ENCODE results near the gene TOMM40. TPM values are rescaled to one million over a fixed set of nuclear protein-coding genes. Genes with fewer than 3 reads are reported as not detected.

Gene TOMM40
- total RNA-seq (36.7 TPM), polyA plus RNA-seq (25.6 TPM)
- long read RNA-seq, donor 1, partial matches to known transcripts: 0 of 3 reads
- long read RNA-seq, donor 1, other reads (novel, unspliced or antisense): 0 of 3 reads
- long read RNA-seq, donor 2, transcript TOMM40-202 (10 exons, 1,709 nt): major isoform, 27 of 46 reads
- long read RNA-seq, donor 2, transcript TOMM40-201 (10 exons, 1,707 nt): minor isoform, 9 of 46 reads
- long read RNA-seq, donor 2, transcript TOMM40-203 (9 exons, 1,725 nt): minor isoform, 9 of 46 reads
- long read RNA-seq, donor 2, partial matches to known transcripts: 0 of 46 reads
- long read RNA-seq, donor 2, other reads (novel, unspliced or antisense): 0 of 46 reads
- long read RNA-seq, donor 3, transcript TOMM40-202 (10 exons, 1,709 nt): major isoform, 17 of 45 reads
- long read RNA-seq, donor 3, transcript TOMM40-203 (9 exons, 1,725 nt): minor isoform, 6 of 45 reads
- long read RNA-seq, donor 3, transcript TOMM40-201 (10 exons, 1,707 nt): minor isoform, 10 of 45 reads
- long read RNA-seq, donor 3, partial matches to known transcripts: 9 of 45 reads
- long read RNA-seq, donor 3, other reads (novel, unspliced or antisense): 0 of 45 reads
- long read RNA-seq, donor 4, partial matches to known transcripts: 0 of 9 reads
- long read RNA-seq, donor 4, other reads (novel, unspliced or antisense): 0 of 9 reads
- long read RNA-seq, donor 5, transcript TOMM40-202 (10 exons, 1,709 nt): major isoform, 23 of 33 reads
- long read RNA-seq, donor 5, transcript TOMM40-203 (9 exons, 1,725 nt): minor isoform, 6 of 33 reads
- long read RNA-seq, donor 5, partial matches to known transcripts: 0 of 33 reads
- long read RNA-seq, donor 5, other reads (novel, unspliced or antisense): 0 of 33 reads
- long read RNA-seq, donor 6, transcript TOMM40-202 (10 exons, 1,709 nt): major isoform, 18 of 33 reads
- long read RNA-seq, donor 6, transcript TOMM40-201 (10 exons, 1,707 nt): minor isoform, 6 of 33 reads
- long read RNA-seq, donor 6, transcript TOMM40-203 (9 exons, 1,725 nt): minor isoform, 7 of 33 reads
- long read RNA-seq, donor 6, partial matches to known transcripts: 0 of 33 reads
- long read RNA-seq, donor 6, other reads (novel, unspliced or antisense): 0 of 33 reads
- long read RNA-seq, donor 7, transcript TOMM40-202 (10 exons, 1,709 nt): major isoform, 11 of 22 reads
- long read RNA-seq, donor 7, partial matches to known transcripts: 5 of 22 reads
- long read RNA-seq, donor 7, other reads (novel, unspliced or antisense): 0 of 22 reads
- long read RNA-seq, donor 8, partial matches to known transcripts: 0 of 8 reads
- long read RNA-seq, donor 8, other reads (novel, unspliced or antisense): 0 of 8 reads
- long read RNA-seq, donor 9, transcript TOMM40-202 (10 exons, 1,709 nt): major isoform, 9 of 24 reads
- long read RNA-seq, donor 9, partial matches to known transcripts: 6 of 24 reads
- long read RNA-seq, donor 9, other reads (novel, unspliced or antisense): 0 of 24 reads
- long read RNA-seq, donor 10, transcript TOMM40-202 (10 exons, 1,709 nt): major isoform, 8 of 27 reads
- long read RNA-seq, donor 10, partial matches to known transcripts: 12 of 27 reads
- long read RNA-seq, donor 10, other reads (novel, unspliced or antisense): 0 of 27 reads

DNA sequence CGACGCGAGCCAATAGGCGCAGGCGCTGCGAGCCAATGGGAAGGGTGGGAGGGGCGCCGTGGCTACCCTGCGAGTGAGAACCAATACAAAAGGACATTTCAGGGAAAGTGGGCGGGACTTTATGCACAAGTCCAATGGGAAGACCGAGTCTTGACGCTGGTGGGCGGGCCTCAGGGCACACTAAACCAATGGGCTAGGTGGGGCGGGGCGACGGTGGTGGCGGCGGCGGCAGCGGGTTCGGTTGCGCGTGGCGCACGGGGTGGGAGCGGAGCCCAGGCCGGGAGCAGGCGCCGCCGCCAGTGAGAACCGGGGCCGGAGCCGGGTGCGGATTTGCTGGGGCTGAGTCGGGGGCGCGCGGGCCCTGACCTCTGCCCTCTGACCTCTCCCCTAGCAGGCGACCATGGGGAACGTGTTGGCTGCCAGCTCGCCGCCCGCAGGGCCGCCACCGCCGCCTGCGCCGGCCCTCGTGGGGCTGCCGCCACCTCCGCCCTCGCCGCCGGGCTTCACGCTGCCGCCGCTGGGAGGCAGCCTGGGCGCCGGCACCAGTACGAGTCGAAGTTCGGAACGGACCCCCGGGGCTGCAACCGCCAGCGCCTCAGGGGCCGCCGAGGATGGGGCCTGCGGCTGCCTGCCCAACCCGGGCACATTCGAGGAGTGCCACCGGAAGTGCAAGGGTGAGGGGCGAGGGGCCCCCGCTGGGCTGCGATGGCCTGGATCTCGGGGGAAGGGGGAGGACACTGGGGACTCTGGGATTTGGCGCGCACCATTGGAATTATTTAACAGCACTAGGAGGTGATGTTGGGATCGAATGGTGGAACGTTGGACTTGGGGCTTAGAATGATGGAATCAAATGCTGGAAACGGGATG lies at the start of gene TOMM40:
Gene TOMM40, plus strand, starts transcription at position 239 of the 867 bp plus-strand sequence. Its CDS starts 162 bp downstream, at position 401.
- H3K27ac ChIP-seq (ENCODE audit: low read depth in 1 of 2, low read length in 1 of 2): peak within 1 kb of the TSS; percentile 93 to 98
- under 1% methylated on average over 81 of the region's 81 CpGs for WGBS
- H3K27me3 ChIP-seq (ENCODE audit: control insufficient read depth in 2 of 2, insufficient read depth in 1 of 2, low read length in 1 of 2): no peaks in the 10 kb centered on the region
- DNase-seq (ENCODE audit: low read depth in 6 of 9, low spot score in 9 of 9): peak in 1 of 9 donors; percentile 25
- H3K4me1 ChIP-seq (ENCODE audit: control insufficient read depth in 2 of 2, insufficient read depth in 2 of 2, low read length in 2 of 2): peaks cover 13 to 16% of the 10 kb centered on the region in 2 donors
- H3K4me3 ChIP-seq (ENCODE audit: low read length in 2 of 2): peak within 1 kb of the TSS; percentile 53 to 67
- no peaks in the 10 kb centered on the region for H3K9me3 ChIP-seq (ENCODE audit: control insufficient read depth in 2 of 2, insufficient read depth in 1 of 2, low read length in 1 of 2)
- peaks cover 24 to 32% of the 10 kb centered on the region in 2 donors for H3K36me3 ChIP-seq (ENCODE audit: control insufficient read depth in 2 of 2, insufficient read depth in 2 of 2, low read length in 1 of 2)

DNA sequence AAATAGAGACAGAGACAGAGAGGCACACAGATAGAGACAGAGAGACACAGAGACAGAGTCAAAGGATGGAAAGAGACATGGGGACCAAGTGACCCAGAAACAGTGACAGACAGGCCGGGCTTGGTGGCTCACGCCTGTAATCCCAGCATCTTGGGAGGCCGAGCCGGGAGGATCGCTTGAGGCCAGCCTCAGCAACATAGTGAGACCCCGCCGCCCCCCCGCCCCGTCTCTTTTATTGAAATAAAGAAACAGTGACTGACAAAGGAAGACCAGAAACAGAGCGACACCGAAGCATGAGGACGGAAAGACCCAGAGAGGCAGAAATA lies 45.8 kb upstream of the TOMM40 start:
- Histone ChIP-seq H3K27ac (ENCODE audit: low read depth in 1 of 2, low read length in 1 of 2) (no peak overlapping the region), H3K4me3 (ENCODE audit: low read length in 2 of 2) (peak overlapping the region in 1 of 2 donors; percentile 37), H3K4me1 (ENCODE audit: control insufficient read depth in 2 of 2, insufficient read depth in 2 of 2, low read length in 2 of 2) (peaks cover 12 to 42% of the 10 kb centered on the region in 2 donors), H3K27me3 (ENCODE audit: control insufficient read depth in 2 of 2, insufficient read depth in 1 of 2, low read length in 1 of 2) (peaks cover 24 to 57% of the 10 kb centered on the region in 2 donors), H3K36me3 (ENCODE audit: control insufficient read depth in 2 of 2, insufficient read depth in 2 of 2, low read length in 1 of 2) (no peaks in the 10 kb centered on the region), H3K9me3 (ENCODE audit: control insufficient read depth in 2 of 2, insufficient read depth in 1 of 2, low read length in 1 of 2) (peaks cover 0 to 10% of the 10 kb centered on the region in 2 donors)
- WGBS: 9% methylated on average over 12 of the region's 12 CpGs
- DNase-seq (ENCODE audit: low read depth in 6 of 9, low spot score in 9 of 9): no peak

DNA sequence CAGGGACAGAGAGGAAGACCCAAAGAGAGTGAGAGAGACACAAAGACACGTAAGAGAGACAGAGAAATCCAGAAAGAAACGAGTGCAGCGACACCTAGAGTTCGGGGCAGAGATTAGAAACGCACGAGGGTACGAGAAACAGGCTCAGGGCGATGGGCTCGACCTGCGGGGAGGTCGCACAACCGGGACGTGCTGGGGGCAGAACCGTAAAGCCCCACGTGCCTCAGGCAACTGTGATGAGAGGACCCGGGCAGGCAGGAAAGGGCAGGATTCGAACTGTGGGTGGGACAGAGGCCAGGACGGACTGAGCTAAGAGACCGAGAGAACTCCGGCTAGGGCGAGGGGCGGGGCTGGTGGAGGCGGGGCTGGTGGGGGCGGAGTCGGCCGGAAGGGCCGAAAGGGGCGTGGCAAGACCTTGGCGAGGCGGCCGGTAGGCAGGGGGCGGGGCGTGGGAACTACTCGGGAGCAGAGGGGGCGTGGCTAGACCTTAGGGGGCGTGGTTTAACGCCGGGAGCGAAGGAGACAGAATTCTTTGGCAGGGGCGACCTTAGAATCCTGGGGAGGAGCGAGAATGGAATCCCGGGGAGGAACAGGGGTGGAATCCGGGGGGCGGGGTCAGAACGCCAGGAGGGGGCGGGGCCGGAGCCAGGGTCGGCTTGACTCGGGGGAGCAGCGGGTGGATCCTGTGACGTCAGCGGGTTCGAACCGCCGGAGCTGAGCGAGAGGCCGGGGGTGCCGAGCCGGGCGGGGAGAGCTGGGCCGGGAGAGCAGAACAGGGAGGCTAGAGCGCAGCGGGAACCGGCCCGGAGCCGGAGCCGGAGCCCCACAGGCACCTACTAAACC lies 45.2 kb upstream of the TOMM40 start, which contains the start of gene NECTIN2:
Gene NECTIN2, plus strand, starts transcription at position 686 of the 843 bp plus-strand sequence. CDS start 229 bp downstream, outside the sequence.
- WGBS: 1% methylated on average over 67 of the region's 67 CpGs
- peaks cover 12 to 42% of the 10 kb centered on the region in 2 donors for H3K4me1 ChIP-seq (ENCODE audit: control insufficient read depth in 2 of 2, insufficient read depth in 2 of 2, low read length in 2 of 2)
- peaks cover 24 to 58% of the 10 kb centered on the region in 2 donors for H3K27me3 ChIP-seq (ENCODE audit: control insufficient read depth in 2 of 2, insufficient read depth in 1 of 2, low read length in 1 of 2)
- peak within 1 kb of the TSS; percentile 37 to 43 for H3K4me3 ChIP-seq (ENCODE audit: low read length in 2 of 2)
- no peaks in the 10 kb centered on the region for H3K36me3 ChIP-seq (ENCODE audit: control insufficient read depth in 2 of 2, insufficient read depth in 2 of 2, low read length in 1 of 2)
- peak; percentile 52 to 86 (median 61) for DNase-seq (ENCODE audit: low read depth in 6 of 9, low spot score in 9 of 9)
- H3K27ac ChIP-seq (ENCODE audit: low read depth in 1 of 2, low read length in 1 of 2): peak within 1 kb of the TSS; percentile 66 to 75
- H3K9me3 ChIP-seq (ENCODE audit: control insufficient read depth in 2 of 2, insufficient read depth in 1 of 2, low read length in 1 of 2): peaks cover 0 to 10% of the 10 kb centered on the region in 2 donors

DNA sequence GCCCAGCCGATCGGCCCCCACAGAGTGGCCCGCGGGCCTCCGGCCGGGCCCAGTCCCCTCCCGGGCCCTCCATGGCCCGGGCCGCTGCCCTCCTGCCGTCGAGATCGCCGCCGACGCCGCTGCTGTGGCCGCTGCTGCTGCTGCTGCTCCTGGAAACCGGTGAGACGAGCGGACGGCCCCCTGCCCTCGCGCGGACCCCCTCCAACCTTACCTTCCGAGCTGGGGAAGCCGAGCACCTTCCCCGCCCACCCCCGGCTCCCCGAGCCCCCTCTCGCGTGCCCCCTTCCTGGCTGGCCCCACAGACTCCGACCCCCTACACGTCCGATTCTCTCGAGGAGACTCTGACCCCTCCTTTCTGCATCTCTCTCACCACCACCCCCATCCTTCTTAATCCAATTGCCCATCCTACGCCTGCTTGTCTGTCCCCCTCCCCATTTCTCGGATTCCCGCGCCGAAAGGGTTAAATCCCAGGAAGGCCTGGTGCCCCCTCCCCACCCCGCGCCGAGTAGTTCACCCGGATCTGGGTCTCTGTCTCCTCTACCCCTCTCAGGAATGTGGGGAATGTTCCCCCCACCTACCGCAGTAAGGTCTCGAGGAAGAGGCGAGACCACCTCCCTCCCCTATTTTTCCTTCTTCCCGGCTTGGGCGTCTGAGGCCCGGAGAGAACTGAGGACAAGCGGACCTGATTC lies 44.5 kb upstream of the TOMM40 start:
- Histone ChIP-seq H3K36me3 (ENCODE audit: control insufficient read depth in 2 of 2, insufficient read depth in 2 of 2, low read length in 1 of 2) (no peaks in the 10 kb centered on the region), H3K4me3 (ENCODE audit: low read length in 2 of 2) (peak overlapping the region; percentile 37 to 43), H3K27me3 (ENCODE audit: control insufficient read depth in 2 of 2, insufficient read depth in 1 of 2, low read length in 1 of 2) (peaks cover 24 to 58% of the 10 kb centered on the region in 2 donors), H3K4me1 (ENCODE audit: control insufficient read depth in 2 of 2, insufficient read depth in 2 of 2, low read length in 2 of 2) (peaks cover 12 to 46% of the 10 kb centered on the region in 2 donors), H3K9me3 (ENCODE audit: control insufficient read depth in 2 of 2, insufficient read depth in 1 of 2, low read length in 1 of 2) (peaks cover 0 to 10% of the 10 kb centered on the region in 2 donors), H3K27ac (ENCODE audit: low read depth in 1 of 2, low read length in 1 of 2) (peak overlapping the region; percentile 46 to 75)
- no peak for DNase-seq (ENCODE audit: low read depth in 6 of 9, low spot score in 9 of 9)
- WGBS: 2% methylated on average over 51 of the region's 51 CpGs

DNA sequence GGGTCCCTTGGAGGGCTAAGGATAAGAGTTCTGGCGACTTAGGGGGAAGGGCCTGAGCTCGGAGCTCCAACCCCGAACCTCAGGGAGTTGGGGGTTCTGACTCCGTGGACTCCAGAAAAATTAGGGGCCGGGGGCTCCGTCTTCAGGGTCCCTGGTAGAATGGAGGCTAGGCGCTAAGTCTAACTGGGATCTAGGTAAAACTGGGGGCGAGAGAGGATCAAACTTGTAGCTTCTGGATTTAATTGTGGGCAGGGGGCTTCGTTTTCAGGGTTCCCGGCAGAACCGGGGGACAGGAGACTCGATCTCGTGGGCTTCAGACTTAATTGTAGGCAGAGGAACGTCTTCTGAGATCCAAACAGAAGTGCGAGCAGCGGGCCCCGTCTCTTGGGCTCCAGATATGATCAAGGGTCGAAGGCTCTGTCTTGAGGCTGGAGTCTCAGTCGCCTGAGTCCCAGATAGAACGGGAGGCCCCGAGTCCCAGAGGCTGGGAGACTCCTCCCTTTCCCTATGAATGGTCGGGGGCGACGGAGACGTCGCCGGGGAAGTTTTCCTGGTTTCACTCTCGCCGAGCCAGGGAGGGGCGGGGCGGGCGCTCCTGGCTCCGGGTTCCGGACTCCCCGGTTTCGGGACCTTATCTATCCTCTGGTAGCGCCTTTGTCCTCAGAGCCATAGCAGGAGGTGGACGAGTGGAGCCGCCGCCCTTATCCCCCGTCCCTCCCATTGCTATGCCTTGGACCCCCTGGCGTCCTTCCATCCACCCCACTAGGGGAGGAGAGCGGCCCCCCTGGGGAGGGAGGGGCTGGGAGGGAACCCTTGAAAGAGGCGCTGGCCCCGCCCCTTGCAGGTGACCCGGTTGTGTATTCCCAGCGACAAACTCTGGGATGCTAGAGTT lies 43.7 kb upstream of the TOMM40 start:
- Histone ChIP-seq H3K27ac (ENCODE audit: low read depth in 1 of 2, low read length in 1 of 2) (peak overlapping the region; percentile 56 to 75), H3K4me1 (ENCODE audit: control insufficient read depth in 2 of 2, insufficient read depth in 2 of 2, low read length in 2 of 2) (peaks cover 12 to 48% of the 10 kb centered on the region in 2 donors), H3K9me3 (ENCODE audit: control insufficient read depth in 2 of 2, insufficient read depth in 1 of 2, low read length in 1 of 2) (peaks cover 0 to 10% of the 10 kb centered on the region in 2 donors), H3K27me3 (ENCODE audit: control insufficient read depth in 2 of 2, insufficient read depth in 1 of 2, low read length in 1 of 2) (peaks cover 24 to 58% of the 10 kb centered on the region in 2 donors), H3K36me3 (ENCODE audit: control insufficient read depth in 2 of 2, insufficient read depth in 2 of 2, low read length in 1 of 2) (no peaks in the 10 kb centered on the region), H3K4me3 (ENCODE audit: low read length in 2 of 2) (peak overlapping the region; percentile 37 to 43)
- DNase-seq (ENCODE audit: low read depth in 6 of 9, low spot score in 9 of 9): no peak
- 9% methylated on average over 47 of the region's 47 CpGs for WGBS

DNA sequence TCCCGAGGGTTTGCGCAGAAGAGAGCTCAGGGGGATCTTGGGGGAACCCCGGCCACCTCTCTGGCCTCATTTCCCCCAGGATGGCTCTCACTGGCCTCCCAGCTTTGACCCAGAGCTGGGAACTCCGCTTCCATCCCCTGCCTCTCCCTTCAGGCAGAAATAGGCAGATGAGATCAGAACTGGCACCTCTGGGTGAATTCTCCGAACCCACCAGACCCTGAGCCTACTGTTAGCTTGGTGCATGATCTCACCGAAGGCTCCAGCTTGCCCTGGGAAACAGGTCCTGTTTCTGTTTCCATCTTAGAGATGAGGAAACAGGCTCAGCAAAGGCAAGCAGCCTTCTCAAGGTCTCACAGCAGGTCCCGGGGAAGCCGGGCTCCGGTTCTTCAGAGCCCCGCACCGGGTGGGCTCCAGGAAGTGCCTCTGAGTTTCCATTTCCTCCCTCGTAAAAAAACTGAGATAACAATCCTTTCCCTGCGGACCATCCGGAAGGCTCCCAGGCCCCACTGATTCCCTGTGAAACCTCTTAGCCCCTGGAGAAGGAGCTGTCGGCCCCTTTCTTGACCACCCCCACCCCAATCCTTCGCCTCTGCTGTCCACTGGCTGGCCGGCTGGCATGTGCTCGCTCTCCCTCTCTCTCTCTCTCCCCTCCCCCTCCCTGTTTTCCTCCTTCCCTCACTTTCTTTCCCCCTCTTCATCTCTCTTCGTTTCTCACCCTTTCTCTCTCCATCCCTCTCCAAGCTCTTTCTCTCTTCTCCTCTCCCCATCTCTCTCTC lies 42.8 kb upstream of the TOMM40 start:
- Histone ChIP-seq H3K9me3 (ENCODE audit: control insufficient read depth in 2 of 2, insufficient read depth in 1 of 2, low read length in 1 of 2) (peaks cover 0 to 10% of the 10 kb centered on the region in 2 donors), H3K27ac (ENCODE audit: low read depth in 1 of 2, low read length in 1 of 2) (peak overlapping the region; percentile 22 to 75), H3K4me1 (ENCODE audit: control insufficient read depth in 2 of 2, insufficient read depth in 2 of 2, low read length in 2 of 2) (peaks cover 12 to 48% of the 10 kb centered on the region in 2 donors), H3K36me3 (ENCODE audit: control insufficient read depth in 2 of 2, insufficient read depth in 2 of 2, low read length in 1 of 2) (no peaks in the 10 kb centered on the region), H3K27me3 (ENCODE audit: control insufficient read depth in 2 of 2, insufficient read depth in 1 of 2, low read length in 1 of 2) (peaks cover 24 to 58% of the 10 kb centered on the region in 2 donors), H3K4me3 (ENCODE audit: low read length in 2 of 2) (peak overlapping the region; percentile 37 to 43)
- DNase-seq (ENCODE audit: low read depth in 6 of 9, low spot score in 9 of 9): peak in 1 of 9 donors; percentile 28
- WGBS: 67% methylated on average over 19 of the region's 19 CpGs
